NCI-H524 (cell line): ENCODE measurements around the gene RC3H2.

Source experiments
- DNase-seq, 2 experiments: peaks; one replicate each; lab custom pipeline; 2025; lab: John Stamatoyannopoulos, UW

RC3H2 gene

GRCh38 chr9:122904823-122905710 lies at the start of gene RC3H2:
TSS of gene RC3H2 (minus strand) at chr9:122905359. CDS start at chr9:122897509, 7,850 bp downstream.
- DNase-seq = peak; percentile 100

GRCh38 chr9:122954253-122954691 lies 49.1 kb upstream of the RC3H2 start:
- DNase-seq = no peak

- DNase-seq = no peak
These were observed 45.9 kb upstream of the RC3H2 start for GRCh38 chr9:122951056-122951455.

- DNase-seq = no peak
These were observed 45.1 kb upstream of the RC3H2 start for GRCh38 chr9:122950263-122950662.

- no peak for DNase-seq
These were observed 44.5 kb upstream of the RC3H2 start for GRCh38 chr9:122949696-122950095.

- DNase-seq = no peak
These were observed 43.2 kb upstream of the RC3H2 start for GRCh38 chr9:122948313-122948712.

- no peak for DNase-seq
These were observed 41.4 kb upstream of the RC3H2 start for GRCh38 chr9:122946461-122947005.

- no peak for DNase-seq
These were observed 40.1 kb upstream of the RC3H2 start for GRCh38 chr9:122944960-122945888.

GRCh38 chr9:122941582-122942234 lies 36.5 kb upstream of the RC3H2 start:
- DNase-seq = peak in 1 of 2 experiments; percentile 41

GRCh38 chr9:122940749-122941581 lies 35.8 kb upstream of the RC3H2 start, which contains the start of gene RABGAP1:
TSS of gene RABGAP1 (plus strand) at chr9:122941020. CDS start at chr9:122957060, 16,040 bp downstream.
- peak; percentile 99 for DNase-seq

- no peak for DNase-seq
These were observed 35.2 kb upstream of the RC3H2 start for GRCh38 chr9:122940454-122940748.

- DNase-seq = no peak
These were observed 34.4 kb upstream of the RC3H2 start for GRCh38 chr9:122939601-122940000.

- DNase-seq = no peak
These were observed 31.7 kb upstream of the RC3H2 start for GRCh38 chr9:122936883-122937282.

- DNase-seq = no peak
These were observed 31.3 kb upstream of the RC3H2 start for GRCh38 chr9:122936464-122936863.

GRCh38 chr9:122931226-122932121 lies 26.3 kb upstream of the RC3H2 start, which contains the start of gene ZBTB26:
TSS of gene ZBTB26 (minus strand) at chr9:122931512. CDS start at chr9:122919934, 11,578 bp downstream.
- peak; percentile 98 for DNase-seq

- peak in 1 of 2 experiments; percentile 25 for DNase-seq
These were observed 25.5 kb upstream of the RC3H2 start for GRCh38 chr9:122930541-122931225.

- peak; percentile 11 to 34 for DNase-seq
These were observed 24.7 kb upstream of the RC3H2 start for GRCh38 chr9:122929796-122930354.

GRCh38 chr9:122923947-122924346 lies 18.8 kb upstream of the RC3H2 start:
- no peak for DNase-seq

- no peak for DNase-seq
These were observed 17.6 kb upstream of the RC3H2 start for GRCh38 chr9:122922713-122923112.
